ENCODE data around the gene PGA5. TPM values are rescaled to one million over a fixed set of nuclear protein-coding genes. Genes with fewer than 3 reads are reported as not detected.

Gene PGA5
- total and polyA plus RNA-seq, 12 donors = 0.28 to 1.1 (median 0.71) TPM; not detected in 4

GRCh38 chr11:61281581-61282250, 40.7 kb downstream of the PGA5 start:
- 46 to 69% (median 52%) methylated on average over 20 to 35 of the region's 35 CpGs for WGBS, 4 donors
- Histone ChIP-seq H3K27ac (no peak overlapping the region), H3K9me3 (replicated peaks in 1 of 3) (no peaks in the 10 kb centered on the region), H3K4me1 (replicated peaks in 1 of 2) (no peaks in the 10 kb centered on the region), H3K36me3 (replicated peaks in 1 of 2) (no peaks in the 10 kb centered on the region), H3K4me3 (peak overlapping the region in 1 of 4 donors; percentile 17), H3K27me3 (no peaks in the 10 kb centered on the region)
- peak; percentile 45 to 71 (median 60) for DNase-seq
- no peak for TF ChIP-seq CTCF (IDR thresholded peaks at IDR 0.05)
- TF ChIP-seq POLR2A (IDR thresholded peaks at IDR 0.05) = no peak
- intact Hi-C loops (cut with DNase I) = no loop called here

DNA sequence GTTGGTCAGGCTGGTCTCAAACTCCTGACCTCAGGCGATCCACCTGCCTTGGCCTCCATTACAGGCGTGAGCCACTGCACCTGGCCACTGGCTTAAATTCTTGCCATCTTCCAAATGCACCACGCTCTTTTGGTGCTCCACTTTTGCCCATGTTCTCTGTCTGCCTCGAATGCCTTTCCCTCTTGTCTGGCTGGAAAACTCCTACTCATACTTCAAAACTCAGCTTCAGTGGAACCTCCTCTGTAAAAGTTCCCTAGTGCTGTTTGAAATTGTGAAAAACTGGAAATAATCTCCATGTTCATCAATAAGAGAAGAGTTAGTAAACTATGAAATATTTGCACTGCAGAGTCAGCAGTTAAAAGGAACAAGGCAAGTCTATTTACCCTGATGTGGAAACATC, 42.6 kb downstream of the PGA5 start:
- intact Hi-C loops (cut with DNase I) = no loop called here
- Histone ChIP-seq H3K4me1 (replicated peaks in 1 of 2) (no peaks in the 10 kb centered on the region), H3K9me3 (replicated peaks in 1 of 3) (no peaks in the 10 kb centered on the region), H3K4me3 (no peak overlapping the region), H3K27me3 (no peaks in the 10 kb centered on the region), H3K36me3 (replicated peaks in 1 of 2) (no peaks in the 10 kb centered on the region), H3K27ac (no peak overlapping the region)
- TF ChIP-seq POLR2A (IDR thresholded peaks at IDR 0.05) = no peak
- no peak for TF ChIP-seq CTCF (IDR thresholded peaks at IDR 0.05)
- no peak for DNase-seq
- WGBS, 4 donors = 91 to 94% (median 92%) methylated on average over 4 of the region's 4 CpGs

- Histone ChIP-seq H3K4me1 (replicated peaks in 1 of 2) (no peaks in the 10 kb centered on the region), H3K27me3 (no peaks in the 10 kb centered on the region), H3K9me3 (replicated peaks in 1 of 3) (no peaks in the 10 kb centered on the region), H3K36me3 (replicated peaks in 1 of 2) (no peaks in the 10 kb centered on the region), H3K4me3 (no peak overlapping the region), H3K27ac (no peak overlapping the region)
- TF ChIP-seq CTCF (IDR thresholded peaks at IDR 0.05) (no peak), POLR2A (IDR thresholded peaks at IDR 0.05) (no peak)
- intact Hi-C loops (cut with DNase I) = no loop called here
- 87 to 94% (median 91%) methylated on average over 14 of the region's 14 CpGs for WGBS, 4 donors
- DNase-seq = no peak
Observed at GRCh38 chr11:61287338-61287977, 46.5 kb downstream of the PGA5 start.

DNA sequence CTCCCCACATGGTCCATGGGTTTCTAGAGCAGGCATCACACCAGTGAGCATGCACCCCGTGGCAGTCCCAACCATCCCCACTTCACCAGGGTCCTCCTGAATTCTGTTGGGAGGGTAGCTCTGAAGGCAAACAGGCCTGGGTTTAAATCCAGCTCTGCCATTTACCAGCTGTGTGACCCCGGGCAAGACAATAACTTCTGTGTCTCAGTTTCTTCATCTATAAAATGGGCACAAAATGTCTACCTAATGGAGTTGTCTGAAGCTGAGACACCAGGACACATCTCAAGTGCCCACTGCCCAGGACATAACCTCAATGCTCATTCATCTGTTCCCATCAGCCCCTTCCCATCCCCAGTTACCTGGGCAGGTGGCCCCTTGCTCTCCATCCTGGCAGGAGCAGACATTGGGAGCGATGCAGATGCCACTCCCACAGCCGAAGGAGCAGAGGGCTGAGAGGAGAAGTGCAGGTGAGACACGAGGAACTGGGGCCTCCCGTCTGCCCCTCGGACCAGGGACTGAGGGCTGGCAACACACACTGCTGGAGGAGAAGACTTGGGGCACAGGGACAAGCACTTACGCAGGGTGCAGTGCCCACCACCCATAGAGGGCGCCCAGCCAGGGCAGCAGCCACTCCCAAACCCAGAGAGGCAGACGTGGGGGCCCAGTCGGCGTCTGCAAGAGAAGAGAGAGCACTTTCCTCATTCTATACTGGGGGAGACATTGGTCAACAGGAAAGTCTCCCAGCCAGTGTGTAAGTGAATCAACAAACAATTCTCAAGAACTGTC, 50.1 kb downstream of the PGA5 start:
- H3K36me3 ChIP-seq (replicated peaks in 1 of 2) = no peaks in the 10 kb centered on the region
- no peak overlapping the region for H3K27ac ChIP-seq
- H3K4me1 ChIP-seq (replicated peaks in 1 of 2) = peaks cover 14 to 23% of the 10 kb centered on the region in 2 donors
- H3K4me3 ChIP-seq = no peak overlapping the region
- intact Hi-C loops (cut with DNase I) = no loop called here
- 86 to 93% (median 89%) methylated on average over 5 to 12 of the region's 12 CpGs for WGBS, 4 donors
- no peaks in the 10 kb centered on the region for H3K9me3 ChIP-seq (replicated peaks in 1 of 3)
- no peaks in the 10 kb centered on the region for H3K27me3 ChIP-seq
- no peak for DNase-seq
- TF ChIP-seq CTCF (IDR thresholded peaks at IDR 0.05) (no peak), POLR2A (IDR thresholded peaks at IDR 0.05) (no peak)

Data from adrenal gland (tissue), 12 donors.